ENCODE data around the gene SLC35F3. TPM values are rescaled to one million over a fixed set of nuclear protein-coding genes. Genes with fewer than 3 reads are reported as not detected.
A peak's percentile ranks its signal among the peaks of the same experiment; 100 is the strongest.

The SLC35F3 gene
- total and polyA plus RNA-seq, 7 experiments from 2014 or later: 0.11 to 15.2 (median 0.96) TPM; not detected in 2

DNA sequence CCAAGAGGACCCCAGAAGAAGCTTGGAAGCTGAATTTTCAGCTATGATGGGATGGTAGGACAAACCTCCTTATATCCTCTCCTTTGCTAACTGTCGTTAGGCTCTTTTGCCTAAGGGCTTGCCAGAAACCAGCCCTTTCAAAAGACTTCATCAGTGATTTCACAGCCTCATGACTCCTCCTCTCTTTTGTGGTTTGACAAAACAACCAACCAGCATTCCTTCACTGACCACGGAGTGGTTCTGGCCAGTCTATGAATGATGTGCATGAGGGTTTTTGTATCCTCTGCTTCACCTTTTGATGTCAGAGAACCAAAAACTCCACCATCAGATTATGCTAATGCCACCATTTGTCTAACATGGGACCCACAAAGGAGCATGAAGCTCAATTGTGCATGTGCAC lies 351.9 kb downstream of the SLC35F3 start:
- CTCF ChIA-PET: no interaction called here
- POLR2A ChIA-PET: no interaction called here
- DNase-seq (no peak), ATAC-seq (no peak)
- no peak overlapping the region for H3K4me3 ChIP-seq (ENCODE audit: low read length)
- H3K27ac ChIP-seq (ENCODE audit: low read depth, low read length): no peak overlapping the region
- H3K4me3 Mint-ChIP-seq: no peak overlapping the region
- H3K4me1 Mint-ChIP-seq: peaks cover 0 to 13% (median 8%) of the 10 kb centered on the region in 7 donors
- no peaks in the 10 kb centered on the region for H3K4me1 ChIP-seq (ENCODE audit: control insufficient read depth in 2 of 2, insufficient read depth in 2 of 2, low read length in 2 of 2)
- H3K36me3 ChIP-seq (ENCODE audit: control insufficient read depth in 2 of 3, insufficient read depth in 3 of 3, low read length in 3 of 3): no peaks in the 10 kb centered on the region
- no peak overlapping the region for H3K27ac Mint-ChIP-seq
- H3K27me3 Mint-ChIP-seq: peaks cover 0 to 26% (median 11%) of the 10 kb centered on the region in 5 donors
- H3K9me3 ChIP-seq (ENCODE audit: control insufficient read depth in 2 of 3, low read length in 3 of 3): no peaks in the 10 kb centered on the region
- peaks cover 0 to 12% (median 6%) of the 10 kb centered on the region in 5 donors for H3K36me3 Mint-ChIP-seq
- intact Hi-C loops (cut with micrococcal nuclease): no loop called here
- H3K9me3 Mint-ChIP-seq: peaks cover 2 to 12% (median 7%) of the 10 kb centered on the region in 11 donors
- H3K27me3 ChIP-seq (ENCODE audit: control insufficient read depth in 2 of 2, insufficient read depth in 2 of 2, low read length in 2 of 2): no peaks in the 10 kb centered on the region

DNA sequence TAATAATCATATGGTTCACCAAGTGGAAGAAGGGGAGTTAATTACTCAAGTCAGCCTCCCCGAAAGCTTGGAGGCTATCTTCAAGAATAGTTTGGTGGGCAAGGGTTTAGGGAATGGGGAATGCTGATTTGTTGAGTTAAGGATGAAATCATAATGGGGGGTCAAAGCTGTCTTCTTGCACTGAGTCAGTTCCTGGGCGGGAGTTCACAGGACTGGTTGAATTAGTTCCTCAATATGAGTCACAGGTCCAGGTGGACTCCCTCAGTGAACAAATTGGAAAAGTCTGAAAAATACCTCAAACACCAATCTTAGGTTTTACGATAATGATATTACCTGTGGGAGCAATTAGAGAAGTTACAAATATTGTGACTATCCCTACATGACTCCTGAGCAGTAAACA lies 353.6 kb downstream of the SLC35F3 start:
- POLR2A ChIA-PET: no interaction called here
- intact Hi-C loops (cut with micrococcal nuclease): no loop called here
- no peaks in the 10 kb centered on the region for H3K27me3 ChIP-seq (ENCODE audit: control insufficient read depth in 2 of 2, insufficient read depth in 2 of 2, low read length in 2 of 2)
- H3K36me3 Mint-ChIP-seq: peaks cover 0 to 12% (median 6%) of the 10 kb centered on the region in 5 donors
- no peaks in the 10 kb centered on the region for H3K36me3 ChIP-seq (ENCODE audit: control insufficient read depth in 2 of 3, insufficient read depth in 3 of 3, low read length in 3 of 3)
- no peaks in the 10 kb centered on the region for H3K9me3 ChIP-seq (ENCODE audit: control insufficient read depth in 2 of 3, low read length in 3 of 3)
- no peak for DNase-seq
- no peaks in the 10 kb centered on the region for H3K4me1 ChIP-seq (ENCODE audit: control insufficient read depth in 2 of 2, insufficient read depth in 2 of 2, low read length in 2 of 2)
- ATAC-seq: no peak
- H3K27ac Mint-ChIP-seq: no peak overlapping the region
- CTCF ChIA-PET: no interaction called here
- peaks cover 2 to 12% (median 7%) of the 10 kb centered on the region in 11 donors for H3K9me3 Mint-ChIP-seq
- H3K4me3 Mint-ChIP-seq: no peak overlapping the region
- H3K27me3 Mint-ChIP-seq: peaks cover 0 to 27% (median 11%) of the 10 kb centered on the region in 5 donors
- no peak overlapping the region for H3K4me3 ChIP-seq (ENCODE audit: low read length)
- no peak overlapping the region for H3K27ac ChIP-seq (ENCODE audit: low read depth, low read length)
- H3K4me1 Mint-ChIP-seq: peaks cover 0 to 18% (median 8%) of the 10 kb centered on the region in 7 donors

DNA sequence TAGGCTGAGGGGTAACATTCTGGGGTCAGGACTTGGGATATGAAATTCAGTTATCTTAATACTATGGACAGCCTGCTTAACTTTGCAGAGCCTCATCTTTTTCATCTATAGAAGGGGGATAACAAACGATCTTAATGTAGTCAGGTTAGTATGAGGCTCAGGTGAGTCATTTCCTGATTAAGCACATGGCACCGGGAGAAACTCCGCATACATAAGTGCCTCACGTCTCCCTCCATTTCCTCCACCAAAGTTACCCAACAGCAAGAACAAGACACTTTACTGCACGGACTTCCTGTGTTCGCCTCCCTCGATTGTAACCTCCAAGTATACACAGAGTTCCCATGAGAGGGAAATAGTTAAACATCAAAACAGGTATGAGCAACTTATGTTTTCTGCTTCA lies 356.1 kb downstream of the SLC35F3 start:
- CTCF ChIA-PET: no interaction called here
- intact Hi-C loops (cut with micrococcal nuclease): no loop called here
- POLR2A ChIA-PET: no interaction called here

DNA sequence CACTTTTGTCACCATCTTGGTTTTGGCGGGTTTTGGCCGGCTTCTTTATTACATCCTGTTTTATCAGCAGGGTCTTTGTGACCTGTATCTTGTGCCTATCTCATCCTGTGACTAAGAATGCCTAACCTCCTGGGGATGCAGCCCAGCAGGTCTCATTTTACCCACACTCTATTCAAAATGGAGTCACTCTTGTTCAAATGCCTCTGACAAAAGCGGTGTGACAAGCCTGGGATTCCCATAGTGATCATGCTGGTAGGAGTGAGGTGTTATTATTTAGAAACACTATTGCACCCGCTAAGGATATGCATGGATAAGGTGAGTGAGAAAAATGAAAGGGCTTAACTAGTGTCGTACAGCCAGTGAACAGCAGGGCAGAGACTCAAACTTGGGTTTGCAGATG lies 357.1 kb downstream of the SLC35F3 start:
- ChIA-PET CTCF (no interaction called here), POLR2A (no interaction called here)
- Histone ChIP-seq H3K27me3 (ENCODE audit: control insufficient read depth in 2 of 2, insufficient read depth in 2 of 2, low read length in 2 of 2) (no peaks in the 10 kb centered on the region), H3K4me1 (ENCODE audit: control insufficient read depth in 2 of 2, insufficient read depth in 2 of 2, low read length in 2 of 2) (no peaks in the 10 kb centered on the region), H3K9me3 (ENCODE audit: control insufficient read depth in 2 of 3, low read length in 3 of 3) (no peaks in the 10 kb centered on the region), H3K27ac (ENCODE audit: low read depth, low read length) (no peak overlapping the region), H3K36me3 (ENCODE audit: control insufficient read depth in 2 of 3, insufficient read depth in 3 of 3, low read length in 3 of 3) (no peaks in the 10 kb centered on the region), H3K4me3 (ENCODE audit: low read length) (no peak overlapping the region)
- peaks cover 0 to 18% (median 8%) of the 10 kb centered on the region in 7 donors for H3K4me1 Mint-ChIP-seq
- DNase-seq (no peak), ATAC-seq (no peak)
- H3K4me3 Mint-ChIP-seq: no peak overlapping the region
- H3K27ac Mint-ChIP-seq: no peak overlapping the region
- peaks cover 0 to 20% (median 6%) of the 10 kb centered on the region in 5 donors for H3K36me3 Mint-ChIP-seq
- peaks cover 0 to 32% (median 11%) of the 10 kb centered on the region in 5 donors for H3K27me3 Mint-ChIP-seq
- H3K9me3 Mint-ChIP-seq: peaks cover 2 to 12% (median 7%) of the 10 kb centered on the region in 11 donors
- intact Hi-C loops (cut with micrococcal nuclease): no loop called here

More for the DNA sequence above, 356.1 kb downstream of the SLC35F3 start:
- Histone ChIP-seq H3K27ac (ENCODE audit: low read depth, low read length) (no peak overlapping the region), H3K27me3 (ENCODE audit: control insufficient read depth in 2 of 2, insufficient read depth in 2 of 2, low read length in 2 of 2) (no peaks in the 10 kb centered on the region), H3K4me3 (ENCODE audit: low read length) (no peak overlapping the region), H3K9me3 (ENCODE audit: control insufficient read depth in 2 of 3, low read length in 3 of 3) (no peaks in the 10 kb centered on the region), H3K4me1 (ENCODE audit: control insufficient read depth in 2 of 2, insufficient read depth in 2 of 2, low read length in 2 of 2) (no peaks in the 10 kb centered on the region), H3K36me3 (ENCODE audit: control insufficient read depth in 2 of 3, insufficient read depth in 3 of 3, low read length in 3 of 3) (no peaks in the 10 kb centered on the region)
- H3K27me3 Mint-ChIP-seq: peaks cover 0 to 28% (median 11%) of the 10 kb centered on the region in 5 donors
- peak overlapping the region in 2 of 9 donors; percentile 29 to 72 for H3K27ac Mint-ChIP-seq
- H3K9me3 Mint-ChIP-seq: peaks cover 2 to 12% (median 7%) of the 10 kb centered on the region in 11 donors
- H3K36me3 Mint-ChIP-seq: peaks cover 0 to 17% (median 6%) of the 10 kb centered on the region in 5 donors
- no peak for DNase-seq
- ATAC-seq: no peak
- H3K4me3 Mint-ChIP-seq: peak overlapping the region in 2 of 10 donors; percentile 40 to 58
- H3K4me1 Mint-ChIP-seq: peaks cover 0 to 18% (median 8%) of the 10 kb centered on the region in 7 donors

DNA sequence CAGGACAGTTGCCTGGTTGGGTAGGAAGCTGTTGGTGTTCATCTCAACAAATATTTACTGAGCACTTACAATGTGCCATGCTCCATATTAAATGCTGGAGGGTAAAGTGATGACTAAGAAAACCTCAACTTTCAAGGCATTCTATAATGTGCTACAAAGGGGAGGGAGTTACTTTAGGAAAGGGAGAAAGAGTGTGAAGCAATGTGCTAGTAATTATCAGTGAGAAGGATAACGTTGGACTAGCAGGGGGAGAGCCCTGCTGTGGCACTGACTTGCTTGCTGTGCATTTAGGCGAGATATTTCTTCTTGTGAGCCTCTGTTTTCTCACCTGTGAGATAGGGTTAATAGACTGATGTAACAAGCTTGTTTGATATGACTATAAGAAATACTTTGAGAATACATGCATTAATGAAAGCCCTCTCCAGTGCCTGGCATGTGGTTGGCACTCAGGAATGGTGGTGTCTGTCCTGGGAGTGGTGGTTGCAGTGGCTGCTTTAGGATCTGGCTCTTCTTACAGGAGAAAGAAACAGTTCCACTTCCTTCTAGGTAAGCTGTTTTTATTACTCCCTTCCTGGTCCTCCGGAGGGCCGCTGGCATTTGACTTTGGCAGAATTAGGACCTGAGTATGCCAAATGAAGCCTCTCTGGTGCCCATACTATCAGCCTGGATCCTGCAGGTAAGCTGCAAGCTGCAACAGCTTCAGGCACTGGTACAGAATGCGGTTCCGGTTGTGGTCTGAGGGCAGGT lies 357.7 kb downstream of the SLC35F3 start:
- no peaks in the 10 kb centered on the region for H3K4me1 ChIP-seq (ENCODE audit: control insufficient read depth in 2 of 2, insufficient read depth in 2 of 2, low read length in 2 of 2)
- intact Hi-C loops (cut with micrococcal nuclease): no loop called here
- Mint-ChIP-seq H3K9me3 (peaks cover 2 to 10% (median 7%) of the 10 kb centered on the region in 11 donors), H3K4me1 (peaks cover 0 to 18% (median 8%) of the 10 kb centered on the region in 7 donors), H3K27me3 (peaks cover 0 to 28% (median 10%) of the 10 kb centered on the region in 5 donors), H3K4me3 (no peak overlapping the region), H3K36me3 (peaks cover 0 to 17% (median 5%) of the 10 kb centered on the region in 5 donors), H3K27ac (no peak overlapping the region)
- no peak overlapping the region for H3K27ac ChIP-seq (ENCODE audit: low read depth, low read length)
- H3K36me3 ChIP-seq (ENCODE audit: control insufficient read depth in 2 of 3, insufficient read depth in 3 of 3, low read length in 3 of 3): no peaks in the 10 kb centered on the region
- H3K27me3 ChIP-seq (ENCODE audit: control insufficient read depth in 2 of 2, insufficient read depth in 2 of 2, low read length in 2 of 2): no peaks in the 10 kb centered on the region
- no peak overlapping the region for H3K4me3 ChIP-seq (ENCODE audit: low read length)
- ATAC-seq (no peak), DNase-seq (no peak)
- CTCF ChIA-PET: no interaction called here
- POLR2A ChIA-PET: no interaction called here
- H3K9me3 ChIP-seq (ENCODE audit: control insufficient read depth in 2 of 3, low read length in 3 of 3): no peaks in the 10 kb centered on the region

DNA sequence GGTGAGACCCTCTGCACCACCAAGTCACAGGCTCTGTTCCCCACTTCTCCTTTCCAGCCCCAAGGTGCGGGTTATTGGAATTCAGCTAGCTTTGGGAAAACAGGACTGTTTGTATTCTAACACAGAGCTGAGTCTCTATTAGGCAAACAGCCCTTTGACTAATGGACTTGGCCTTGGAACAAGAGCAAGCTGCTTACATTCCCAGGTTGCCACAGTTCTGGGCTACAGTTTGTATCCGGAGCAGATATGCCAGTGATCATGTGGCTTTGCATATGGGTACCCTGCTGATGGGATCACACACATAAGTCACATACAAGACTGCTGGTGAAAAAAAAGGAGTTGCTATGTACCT lies 358.3 kb downstream of the SLC35F3 start:
- Mint-ChIP-seq H3K9me3 (peaks cover 0 to 6% (median 4%) of the 10 kb centered on the region in 11 donors), H3K4me1 (peaks cover 0 to 18% (median 8%) of the 10 kb centered on the region in 7 donors), H3K27me3 (peaks cover 0 to 24% (median 6%) of the 10 kb centered on the region in 5 donors), H3K36me3 (peaks cover 0 to 15% (median 2%) of the 10 kb centered on the region in 5 donors), H3K27ac (peak overlapping the region in 1 of 9 donors; percentile 50), H3K4me3 (no peak overlapping the region)
- no peak overlapping the region for H3K4me3 ChIP-seq (ENCODE audit: low read length)
- H3K36me3 ChIP-seq (ENCODE audit: control insufficient read depth in 2 of 3, insufficient read depth in 3 of 3, low read length in 3 of 3): no peaks in the 10 kb centered on the region
- ATAC-seq (no peak), DNase-seq (no peak)
- no peaks in the 10 kb centered on the region for H3K4me1 ChIP-seq (ENCODE audit: control insufficient read depth in 2 of 2, insufficient read depth in 2 of 2, low read length in 2 of 2)
- ChIA-PET POLR2A (no interaction called here), CTCF (no interaction called here)
- intact Hi-C loops (cut with micrococcal nuclease): no loop called here
- no peak overlapping the region for H3K27ac ChIP-seq (ENCODE audit: low read depth, low read length)
- H3K9me3 ChIP-seq (ENCODE audit: control insufficient read depth in 2 of 3, low read length in 3 of 3): no peaks in the 10 kb centered on the region
- no peaks in the 10 kb centered on the region for H3K27me3 ChIP-seq (ENCODE audit: control insufficient read depth in 2 of 2, insufficient read depth in 2 of 2, low read length in 2 of 2)

DNA sequence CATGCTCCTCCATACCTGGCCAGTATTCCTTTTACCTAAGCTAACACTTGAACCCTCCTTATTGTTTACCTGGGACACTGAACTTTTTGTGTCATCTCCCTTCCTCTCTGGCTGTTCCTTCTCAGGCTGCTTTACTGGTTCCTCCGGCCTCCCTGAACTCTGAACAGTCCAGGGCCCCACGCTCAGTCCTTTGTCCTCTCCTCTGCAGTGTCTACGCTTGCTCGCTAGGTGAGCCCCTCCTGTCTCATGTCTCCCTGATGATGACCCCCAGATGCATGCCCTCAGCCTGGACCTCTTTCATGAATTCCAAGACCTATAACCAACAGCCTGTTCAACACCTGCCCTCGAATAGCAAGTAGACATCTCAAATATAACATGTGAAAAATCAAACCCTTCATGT lies 360.4 kb downstream of the SLC35F3 start:
- Mint-ChIP-seq H3K27ac (no peak overlapping the region), H3K4me3 (no peak overlapping the region), H3K9me3 (no peaks in the 10 kb centered on the region), H3K36me3 (peaks cover 0 to 20% (median 0%) of the 10 kb centered on the region in 5 donors), H3K27me3 (peaks cover 0 to 18% (median 0%) of the 10 kb centered on the region in 5 donors), H3K4me1 (peaks cover 0 to 20% (median 8%) of the 10 kb centered on the region in 7 donors)
- no peak for DNase-seq
- no peak for ATAC-seq
- ChIA-PET POLR2A (no interaction called here), CTCF (no interaction called here)
- Histone ChIP-seq H3K4me3 (ENCODE audit: low read length) (no peak overlapping the region), H3K27me3 (ENCODE audit: control insufficient read depth in 2 of 2, insufficient read depth in 2 of 2, low read length in 2 of 2) (no peaks in the 10 kb centered on the region), H3K27ac (ENCODE audit: low read depth, low read length) (no peak overlapping the region), H3K36me3 (ENCODE audit: control insufficient read depth in 2 of 3, insufficient read depth in 3 of 3, low read length in 3 of 3) (no peaks in the 10 kb centered on the region), H3K9me3 (ENCODE audit: control insufficient read depth in 2 of 3, low read length in 3 of 3) (no peaks in the 10 kb centered on the region), H3K4me1 (ENCODE audit: control insufficient read depth in 2 of 2, insufficient read depth in 2 of 2, low read length in 2 of 2) (no peaks in the 10 kb centered on the region)
- intact Hi-C loops (cut with micrococcal nuclease): no loop called here
